ENCODE results near the gene HBM. TPM values are rescaled to one million over a fixed set of nuclear protein-coding genes. Genes with fewer than 3 reads are reported as not detected.
"Not testable (repeated sequence)": the region's sequence is repeated elsewhere in the genome, so short reads cannot be mapped to it uniquely, and the experiment has no call there.

The HBM gene
- polyA plus RNA-seq, 1 of the 3 experiments (the other 2 are of a cell fraction), result not detected

GRCh38 chr16:200388-200787 lies 34.6 kb downstream of the HBM start:
- no peak for DNase-seq
- H2AFZ ChIP-seq (ENCODE audit: low read depth), result no peak overlapping the region
- H3K4me1 ChIP-seq (ENCODE audit: control insufficient read depth in 1 of 2, insufficient read depth in 2 of 2, low read depth in 1 of 2, low read length in 1 of 2), result no peaks in the 10 kb centered on the region
- H3K27ac ChIP-seq (ENCODE audit: low read depth in 2 of 2, low read length in 1 of 2), result no peak overlapping the region
- H3K36me3 ChIP-seq (replicated peaks in 1 of 2; ENCODE audit: control insufficient read depth in 1 of 2, insufficient read depth in 2 of 2, low read length in 1 of 2), result peaks cover 45 to 76% of the 10 kb centered on the region in 2 experiments
- ChIA-PET POLR2A (interaction anchor here (0.7 kb wide), 1 partner anchor 135 kb away, joined by 3 read pairs; no protein-coding TSS in a partner anchor), CTCF (interaction anchor here (0.9 to 1.1 kb wide), 2 partner anchors 20 to 94 kb away, joined by 3 to 7 read pairs; partner anchors contain the start of gene HBQ1)
- H3K9me2 ChIP-seq, result no peaks in the 10 kb centered on the region
- H4K20me1 ChIP-seq (ENCODE audit: insufficient read depth), result peaks cover 9% of the 10 kb centered on the region
- no peak overlapping the region for H3K4me2 ChIP-seq
- H3K9ac ChIP-seq, result no peak overlapping the region
- H3K27me3 ChIP-seq (ENCODE audit: insufficient read depth), result no peaks in the 10 kb centered on the region
- no peak overlapping the region for H3K4me3 ChIP-seq (ENCODE audit: low read depth in 2 of 2, low read length in 1 of 2)
- TF ChIP-seq JUND (IDR thresholded peaks at IDR 0.05) (0 out of 2 replicates have a peak, but pooled peaks have one; percentile 5), USF2 (IDR thresholded peaks at IDR 0.05; ENCODE audit: borderline replicate concordance, low read depth, low read length) (no peak)
- H3K9me3 ChIP-seq, result no peaks in the 10 kb centered on the region
- WGBS (ENCODE audit: low lambda C conversion rate), result 97% methylated on average over 5 of the region's 5 CpGs
- peaks cover 3% of the 10 kb centered on the region for H3F3A ChIP-seq (replicated peaks; ENCODE audit: insufficient read depth)
- peaks cover 50% of the 10 kb centered on the region; the same call in 1 of the 2 replicates for H3K79me2 ChIP-seq (ENCODE audit: insufficient read depth)

- WGBS (ENCODE audit: low lambda C conversion rate), result 99% methylated on average over 4 of the region's 4 CpGs
- Histone ChIP-seq H3F3A (replicated peaks; ENCODE audit: insufficient read depth) (peaks cover 9% of the 10 kb centered on the region), H3K27ac (ENCODE audit: low read depth in 2 of 2, low read length in 1 of 2) (no peak overlapping the region), H4K20me1 (ENCODE audit: insufficient read depth) (peaks cover 9% of the 10 kb centered on the region), H3K27me3 (ENCODE audit: insufficient read depth) (no peaks in the 10 kb centered on the region), H3K4me3 (ENCODE audit: low read depth in 2 of 2, low read length in 1 of 2) (no peak overlapping the region), H3K79me2 (ENCODE audit: insufficient read depth) (peaks cover 52% of the 10 kb centered on the region; the same call in 1 of the 2 replicates), H2AFZ (ENCODE audit: low read depth) (no peak overlapping the region), H3K4me2 (no peak overlapping the region), H3K9me2 (no peaks in the 10 kb centered on the region), H3K36me3 (replicated peaks in 1 of 2; ENCODE audit: control insufficient read depth in 1 of 2, insufficient read depth in 2 of 2, low read length in 1 of 2) (peaks cover 55 to 79% of the 10 kb centered on the region in 2 experiments), H3K9ac (no peak overlapping the region), H3K9me3 (no peaks in the 10 kb centered on the region), H3K4me1 (ENCODE audit: control insufficient read depth in 1 of 2, insufficient read depth in 2 of 2, low read depth in 1 of 2, low read length in 1 of 2) (no peaks in the 10 kb centered on the region)
- ChIA-PET POLR2A (no interaction called here), CTCF (no interaction called here)
- DNase-seq, result no peak
- TF ChIP-seq RAD21 (IDR thresholded peaks at IDR 0.05; ENCODE audit: low read length) (no peak), YY1 (IDR thresholded peaks at IDR 0.05; ENCODE audit: low read depth) (no peak), MEF2A (IDR thresholded peaks at IDR 0.05; ENCODE audit: borderline replicate concordance, low read depth) (no peak), NRF1 (IDR thresholded peaks at IDR 0.05; ENCODE audit: low read depth, low read length) (no peak), CHD2 (IDR thresholded peaks at IDR 0.05; ENCODE audit: low read length, partially characterized antibody) (no peak), JUND (IDR thresholded peaks at IDR 0.05) (no peak), EZH2phosphoT487 (IDR thresholded peaks at IDR 0.05; ENCODE audit: borderline replicate concordance, low read depth) (no peak), POLR2AphosphoS5 (IDR thresholded peaks at IDR 0.05; ENCODE audit: low read depth, low read length) (no peak), EP300 (IDR thresholded peaks at IDR 0.05; ENCODE audit: borderline replicate concordance in 1 of 2, low read depth in 1 of 2, low read length in 1 of 2) (no peak), MXI1 (IDR thresholded peaks at IDR 0.05; ENCODE audit: low read depth, low read length) (no peak), GABPA (IDR thresholded peaks at IDR 0.05; ENCODE audit: low read depth) (no peak)
These were observed 37.5 kb downstream of the HBM start for GRCh38 chr16:203246-203645.

- H3K79me2 ChIP-seq (ENCODE audit: insufficient read depth), result peaks cover 58% of the 10 kb centered on the region
- H3K27ac ChIP-seq (ENCODE audit: low read depth in 2 of 2, low read length in 1 of 2); H3K9ac ChIP-seq; H3K27me3 ChIP-seq (ENCODE audit: insufficient read depth); POLR2A ChIA-PET; CTCF ChIA-PET; H3K9me3 ChIP-seq; H3K4me3 ChIP-seq (ENCODE audit: low read depth in 2 of 2, low read length in 1 of 2); H3K4me1 ChIP-seq (ENCODE audit: control insufficient read depth in 1 of 2, insufficient read depth in 2 of 2, low read depth in 1 of 2, low read length in 1 of 2); H3F3A ChIP-seq (replicated peaks; ENCODE audit: insufficient read depth); H3K4me2 ChIP-seq; H3K9me2 ChIP-seq; H2AFZ ChIP-seq (ENCODE audit: low read depth); DNase-seq: not testable (repeated sequence)
- peaks cover 16% of the 10 kb centered on the region for H4K20me1 ChIP-seq (ENCODE audit: insufficient read depth)
- 96% methylated on average over 9 of the region's 9 CpGs for WGBS (ENCODE audit: low lambda C conversion rate)
- H3K36me3 ChIP-seq (replicated peaks in 1 of 2; ENCODE audit: control insufficient read depth in 1 of 2, insufficient read depth in 2 of 2, low read length in 1 of 2), result peaks cover 52 to 78% of the 10 kb centered on the region in 2 experiments
These were observed 38.3 kb downstream of the HBM start for GRCh38 chr16:204046-204445.

GRCh38 chr16:209359-209758 lies 43.6 kb downstream of the HBM start:
- H3K9me3 ChIP-seq; H3K9ac ChIP-seq; H3K4me1 ChIP-seq (ENCODE audit: control insufficient read depth in 1 of 2, insufficient read depth in 2 of 2, low read depth in 1 of 2, low read length in 1 of 2); H3K4me3 ChIP-seq (ENCODE audit: low read depth in 2 of 2, low read length in 1 of 2); H3K27ac ChIP-seq (ENCODE audit: low read depth in 2 of 2, low read length in 1 of 2); H3K4me2 ChIP-seq; H2AFZ ChIP-seq (ENCODE audit: low read depth); H3K27me3 ChIP-seq (ENCODE audit: insufficient read depth); DNase-seq; POLR2A ChIA-PET; H3K9me2 ChIP-seq: not testable (repeated sequence)
- CTCF ChIA-PET, result interaction anchor here (1.8 to 4.8 kb wide), 2 partner anchors 144 to 153 kb away, joined by 6 to 17 read pairs; no protein-coding TSS in a partner anchor
- Histone ChIP-seq H4K20me1 (ENCODE audit: insufficient read depth) (peaks cover 60% of the 10 kb centered on the region), H3K79me2 (ENCODE audit: insufficient read depth) (peaks cover 71% of the 10 kb centered on the region), H3F3A (replicated peaks; ENCODE audit: insufficient read depth) (peaks cover 12% of the 10 kb centered on the region), H3K36me3 (replicated peaks in 1 of 2; ENCODE audit: control insufficient read depth in 1 of 2, insufficient read depth in 2 of 2, low read length in 1 of 2) (peaks cover 43 to 75% of the 10 kb centered on the region in 2 experiments)
- 96% methylated on average over 4 of the region's 4 CpGs for WGBS (ENCODE audit: low lambda C conversion rate)

Data from SK-N-SH (cell line).